IMR-90 (cell line): ENCODE measurements around the gene CRYAA. TPM values are rescaled to one million over a fixed set of nuclear protein-coding genes. Genes with fewer than 3 reads are reported as not detected.
"Not testable (repeated sequence)": the region's sequence is repeated elsewhere in the genome, so short reads cannot be mapped to it uniquely, and the experiment has no call there.

Source experiments
- ATAC-seq: fragments of 200-7000 bp; cut with Tn5 transposase; 2 replicates; pipeline ENCODE4 v1.9.1; 2020; ENCODE audit warnings: low read depth, mild to moderate bottlenecking, moderate library complexity
- BruUV-seq: library from RNA; stranded (reverse); fragments of 400-500 nt; replicated peaks from 2 replicates; lab custom pipeline; 2021; lab: Mats Ljungman, UMichigan
- CTCF ChIA-PET: fragments of 300-600 bp; formaldehyde crosslinking; extraction: SDS; loops from one replicate; lab custom pipeline; 2021; ENCODE audit warnings: antibody characterized with exemption; lab: Yijun Ruan, JAX
- POLR2A ChIA-PET: fragments of 300-600 bp; sonication (Branson Sonifier 250); formaldehyde crosslinking; loops from one replicate; lab custom pipeline; 2022; ENCODE audit warnings: antibody characterized with exemption; ENCODE audit not compliant: unreplicated experiment; lab: Charles Lee
- DNase-seq: peaks from one replicate; pipeline ENCODE4 v3.0.0; 2013
- H2AFZ ChIP-seq: replicated peaks from 2 replicates; pipeline ENCODE3; 2013; ENCODE audit warnings: low read length, mild to moderate bottlenecking; ENCODE audit not compliant: poor library complexity
- H2AK5ac ChIP-seq: 2 replicates; pipeline ENCODE4 v1.6.1; 2013; ENCODE audit warnings: low read depth, low read length, inconsistent platforms
- H2AK9ac ChIP-seq: replicated peaks from 2 replicates; pipeline ENCODE3; 2013; ENCODE audit warnings: mild to moderate bottlenecking, low read depth, low read length, moderate library complexity; ENCODE audit not compliant: poor library complexity
- H2BK120ac ChIP-seq: 2 replicates; pipeline ENCODE4 v1.6.1; 2013; ENCODE audit warnings: low read depth, low read length, inconsistent platforms
- H2BK15ac ChIP-seq: 3 replicates; pipeline ENCODE4 v1.6.1; 2013; ENCODE audit warnings: low read depth, low read length, inconsistent platforms
- H2BK20ac ChIP-seq: 2 replicates; pipeline ENCODE4 v1.6.1; 2013; ENCODE audit warnings: low read depth, mild to moderate bottlenecking, inconsistent platforms, low read length, moderate library complexity
- H2BK5ac ChIP-seq: 2 replicates; pipeline ENCODE4 v1.6.1; 2013; ENCODE audit warnings: mild to moderate bottlenecking, low read depth, low read length, inconsistent platforms; ENCODE audit not compliant: poor library complexity, severe bottlenecking
- H3K14ac ChIP-seq: replicated peaks from 2 replicates; pipeline ENCODE4 v1.6.1; 2013; ENCODE audit warnings: low read depth, low read length, inconsistent platforms
- H3K18ac ChIP-seq: 2 replicates; pipeline ENCODE4 v1.6.1; 2013; ENCODE audit warnings: low read depth, low read length, control low read depth
- H3K23ac ChIP-seq: 2 replicates; pipeline ENCODE4 v1.6.1; 2013; ENCODE audit warnings: low read depth, low read length, inconsistent platforms
- H3K27ac ChIP-seq: 2 replicates; pipeline ENCODE4 v1.5.1; 2013; ENCODE audit warnings: mild to moderate bottlenecking, control low read depth, low read length; ENCODE audit not compliant: insufficient read depth
- H3K27me3 ChIP-seq: 2 replicates; pipeline ENCODE4 v1.6.1; 2013; ENCODE audit warnings: low read length; ENCODE audit not compliant: control insufficient read depth, insufficient read depth
- H3K36me3 ChIP-seq: 2 replicates; pipeline ENCODE4 v1.6.1; 2013; ENCODE audit warnings: low read length, mixed read lengths; ENCODE audit not compliant: control insufficient read depth, insufficient read depth
- H3K4ac ChIP-seq: 2 replicates; pipeline ENCODE4 v1.6.1; 2013; ENCODE audit warnings: low read depth, low read length, inconsistent platforms
- H3K4me1 ChIP-seq: 2 replicates; pipeline ENCODE4 v1.6.1; 2013; ENCODE audit warnings: low read length, mixed read lengths; ENCODE audit not compliant: control insufficient read depth, insufficient read depth
- H3K4me2 ChIP-seq: 2 replicates; pipeline ENCODE4 v1.6.1; 2013; ENCODE audit warnings: low read depth, mild to moderate bottlenecking, control low read depth, low read length, moderate library complexity
- H3K4me3 ChIP-seq: 2 replicates; pipeline ENCODE4 v1.5.1; 2013; ENCODE audit warnings: low read depth, mild to moderate bottlenecking, control low read depth, low read length, moderate library complexity; ENCODE audit not compliant: insufficient read depth
- H3K56ac ChIP-seq: 2 replicates; pipeline ENCODE4 v1.6.1; 2013; ENCODE audit warnings: low read length, inconsistent platforms; ENCODE audit not compliant: insufficient read depth; ENCODE audit errors: extremely low read depth
- H3K79me1 ChIP-seq, 2 experiments: 2 replicates each; pipeline ENCODE4 v1.6.1; 2013; ENCODE audit warnings: low read length in 2 of 2, inconsistent platforms in 1 of 2, low read depth in 1 of 2
- H3K9ac ChIP-seq: 2 replicates; pipeline ENCODE4 v1.6.1; 2013; ENCODE audit warnings: low read depth, low read length, control low read depth
- H3K9me1 ChIP-seq: 2 replicates; pipeline ENCODE4 v1.6.1; 2013; ENCODE audit warnings: low read length, inconsistent platforms; ENCODE audit not compliant: insufficient read depth
- H3K9me3 ChIP-seq: 2 replicates; pipeline ENCODE4 v1.6.1; 2013; ENCODE audit warnings: low read length; ENCODE audit not compliant: control insufficient read depth, insufficient read depth
- H4K20me1 ChIP-seq: 2 replicates; pipeline ENCODE4 v1.6.1; 2013; ENCODE audit warnings: low read length, inconsistent platforms; ENCODE audit not compliant: insufficient read depth
- H4K5ac ChIP-seq: 2 replicates; pipeline ENCODE4 v1.6.1; 2013; ENCODE audit warnings: mild to moderate bottlenecking, low read depth, low read length, control low read depth
- H4K8ac ChIP-seq, 2 experiments: 2 replicates each; pipeline ENCODE4 v1.6.1; 2013; ENCODE audit warnings: low read depth in 2 of 2, low read length in 2 of 2, control low read depth in 1 of 2, inconsistent platforms in 1 of 2
- H4K91ac ChIP-seq: 2 replicates; pipeline ENCODE4 v1.6.1; 2013; ENCODE audit warnings: low read depth, low read length, inconsistent platforms; ENCODE audit not compliant: insufficient read depth
- WGBS, 2 experiments: methylation state at CpG; one replicate each; pipeline versions ENCODE4 v1.1.5 to v1.1.7; 2013; ENCODE audit warnings: missing lambda C conversion rate in 2 of 2; ENCODE audit not compliant: insufficient read length in 1 of 2; ENCODE audit errors: extremely low coverage in 2 of 2; 5-methylcytosine and 5-hydroxymethylcytosine counted together
- dilution Hi-C: fragments of 300-500 bp; cut with HindIII; formaldehyde crosslinking; loops from one replicate; pipeline ENCODE4 v1.14.3; 2018; ENCODE audit warnings: low sequenced_read_pairs; ENCODE audit not compliant: unreplicated experiment
- in situ Hi-C: fragments of 300-500 bp; cut with MboI; formaldehyde crosslinking; loops from 3 replicates; pipeline ENCODE4 v1.14.3; 2019; ENCODE audit warnings: low sequenced_read_pairs, inconsistent platforms, mixed read lengths
- intact Hi-C: fragments of 100-400 bp; cut with micrococcal nuclease; formaldehyde crosslinking; loops from 2 replicates; pipeline ENCODE4 v1.10.0; 2022
- polyA plus RNA-seq, 3 experiments: library from polyadenylated mRNA; depleted of rRNA; stranded (reverse); fragments of >200 nt; gene quantifications; 2 replicates each; pipeline ENCODE4 v1.2.3, GENCODE V29; 2012; ENCODE audit warnings: low replicate concordance in 1 of 3
- total RNA-seq: library from RNA; depleted of rRNA; stranded (reverse); fragments of >200 nt; gene quantifications from 2 replicates; pipeline ENCODE4 v1.2.3, GENCODE V29; 2012

CRYAA gene
- total and polyA plus RNA-seq, 2 of the 4 experiments (the other 2 are of a cell fraction) = not detected

DNA sequence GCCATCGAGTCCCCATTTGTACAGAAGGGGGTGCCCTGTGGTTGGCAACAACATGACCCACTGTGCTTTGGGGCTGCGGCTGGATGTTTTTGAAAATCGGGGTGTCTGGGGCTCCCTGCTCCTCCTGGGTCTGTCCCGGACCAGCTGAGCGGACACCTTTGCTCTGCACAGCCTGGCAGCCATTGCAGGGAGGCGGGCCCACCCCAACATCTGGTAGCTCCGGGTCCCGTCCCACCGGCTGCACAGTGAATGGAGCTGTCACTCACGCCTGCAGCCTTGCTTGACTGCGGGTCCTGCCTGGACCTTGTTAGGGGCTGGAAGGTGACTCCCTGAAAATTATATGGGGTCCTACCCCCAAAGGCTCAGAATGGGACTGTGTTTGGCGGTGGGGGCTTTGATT lies 5.1 kb downstream of the CRYAA start:
- no CpG with 5 or more reads among the region's 12 CpGs for WGBS, 2 experiments
- H3K36me3 ChIP-seq, in situ Hi-C loops, H3K27me3 ChIP-seq, POLR2A ChIA-PET, H2BK120ac ChIP-seq, H3K79me1 ChIP-seq, H2BK5ac ChIP-seq, H3K27ac ChIP-seq, dilution Hi-C loops, H4K8ac ChIP-seq, H2AK9ac ChIP-seq, H2BK20ac ChIP-seq, H4K20me1 ChIP-seq, H3K14ac ChIP-seq, intact Hi-C loops, ATAC-seq, H3K9me3 ChIP-seq, H3K23ac ChIP-seq, H4K5ac ChIP-seq, H3K9ac ChIP-seq, H3K4me2 ChIP-seq, H3K4ac ChIP-seq, H3K18ac ChIP-seq, H3K4me1 ChIP-seq, H2BK15ac ChIP-seq, H2AFZ ChIP-seq, H3K56ac ChIP-seq, H4K91ac ChIP-seq, CTCF ChIA-PET, H3K4me3 ChIP-seq, BruUV-seq, H3K9me1 ChIP-seq, H2AK5ac ChIP-seq, DNase-seq: not testable (repeated sequence)

DNA sequence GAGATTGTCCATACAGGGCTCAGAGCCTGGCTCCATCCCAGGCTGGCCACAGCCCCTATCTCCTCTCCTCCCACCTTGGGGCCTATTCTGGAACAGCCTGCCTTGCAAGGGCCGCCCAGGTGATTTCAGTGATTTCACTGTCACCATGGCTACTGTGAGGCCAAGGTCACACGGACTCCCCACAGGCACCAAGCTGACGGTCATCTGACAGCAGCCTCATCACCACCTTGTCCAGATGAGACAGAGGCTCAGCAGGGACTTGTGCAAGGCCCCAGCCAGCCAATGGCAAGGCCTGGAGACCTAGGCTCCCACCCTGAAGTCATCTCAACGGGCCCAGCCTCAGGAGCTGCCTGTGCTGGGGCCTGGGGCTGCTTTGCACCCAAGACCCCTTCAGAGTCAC lies 6.2 kb downstream of the CRYAA start:
- H3K79me1 ChIP-seq, H2BK120ac ChIP-seq, H3K14ac ChIP-seq, ATAC-seq, H4K20me1 ChIP-seq, H2AK9ac ChIP-seq, H2BK15ac ChIP-seq, H3K4ac ChIP-seq, dilution Hi-C loops, H3K9me3 ChIP-seq, H4K91ac ChIP-seq, H3K9ac ChIP-seq, H3K9me1 ChIP-seq, H4K8ac ChIP-seq, H3K4me1 ChIP-seq, H3K18ac ChIP-seq, H2AFZ ChIP-seq, H2BK20ac ChIP-seq, H3K27ac ChIP-seq, H3K36me3 ChIP-seq, H3K23ac ChIP-seq, H3K4me2 ChIP-seq, H3K4me3 ChIP-seq, H3K56ac ChIP-seq, H2BK5ac ChIP-seq, H3K27me3 ChIP-seq, BruUV-seq, H2AK5ac ChIP-seq, intact Hi-C loops, in situ Hi-C loops, DNase-seq, H4K5ac ChIP-seq, CTCF ChIA-PET, POLR2A ChIA-PET: not testable (repeated sequence)
- no CpG with 5 or more reads among the region's 4 CpGs for WGBS, 2 experiments
